ENCODE results near the gene TRIO. TPM values are rescaled to one million over a fixed set of nuclear protein-coding genes. Genes with fewer than 3 reads are reported as not detected.

TRIO gene
- polyA plus RNA-seq, 3 donors = 83.4 to 102 (median 96.1) TPM

GRCh38 chr5:14257995-14258403, 114.9 kb downstream of the TRIO start:
- no peak for DNase-seq (ENCODE audit: low read depth in 3 of 3, low spot score in 2 of 3)

GRCh38 chr5:14258840-14259239, 115.7 kb downstream of the TRIO start:
- no peak for DNase-seq (ENCODE audit: low read depth in 3 of 3, low spot score in 2 of 3)

- no peak for DNase-seq (ENCODE audit: low read depth in 3 of 3, low spot score in 2 of 3)
These were observed 117.5 kb downstream of the TRIO start for GRCh38 chr5:14260637-14261036.

GRCh38 chr5:14261235-14261634, 118.1 kb downstream of the TRIO start:
- DNase-seq (ENCODE audit: low read depth in 3 of 3, low spot score in 2 of 3) = no peak

- DNase-seq (ENCODE audit: low read depth in 3 of 3, low spot score in 2 of 3) = no peak
These were observed 118.9 kb downstream of the TRIO start for GRCh38 chr5:14261856-14262611.

- no peak for DNase-seq (ENCODE audit: low read depth in 3 of 3, low spot score in 2 of 3)
These were observed 120.0 kb downstream of the TRIO start for GRCh38 chr5:14263113-14263512.

GRCh38 chr5:14263699-14264098, 120.6 kb downstream of the TRIO start:
- DNase-seq (ENCODE audit: low read depth in 3 of 3, low spot score in 2 of 3) = no peak

- peak in 2 of 3 donors; percentile 78 to 87 for DNase-seq (ENCODE audit: low read depth in 3 of 3, low spot score in 2 of 3)
These were observed 121.6 kb downstream of the TRIO start for GRCh38 chr5:14264605-14265316.

- DNase-seq (ENCODE audit: low read depth in 3 of 3, low spot score in 2 of 3) = no peak
These were observed 122.4 kb downstream of the TRIO start for GRCh38 chr5:14265570-14265969.

GRCh38 chr5:14266171-14266570, 123.0 kb downstream of the TRIO start:
- DNase-seq (ENCODE audit: low read depth in 3 of 3, low spot score in 2 of 3) = no peak

- DNase-seq (ENCODE audit: low read depth in 3 of 3, low spot score in 2 of 3) = no peak
These were observed 123.5 kb downstream of the TRIO start for GRCh38 chr5:14266686-14267085.

- no peak for DNase-seq (ENCODE audit: low read depth in 3 of 3, low spot score in 2 of 3)
These were observed 124.2 kb downstream of the TRIO start for GRCh38 chr5:14267166-14267838.

- no peak for DNase-seq (ENCODE audit: low read depth in 3 of 3, low spot score in 2 of 3)
These were observed 125.0 kb downstream of the TRIO start for GRCh38 chr5:14267991-14268708.

GRCh38 chr5:14268738-14269137, 125.6 kb downstream of the TRIO start:
- no peak for DNase-seq (ENCODE audit: low read depth in 3 of 3, low spot score in 2 of 3)

GRCh38 chr5:14269395-14269794, 126.3 kb downstream of the TRIO start:
- DNase-seq (ENCODE audit: low read depth in 3 of 3, low spot score in 2 of 3) = no peak

- DNase-seq (ENCODE audit: low read depth in 3 of 3, low spot score in 2 of 3) = peak in 1 of 3 donors; percentile 51
These were observed 127.1 kb downstream of the TRIO start for GRCh38 chr5:14270209-14270702.

GRCh38 chr5:14272548-14273205, 129.5 kb downstream of the TRIO start:
- DNase-seq (ENCODE audit: low read depth in 3 of 3, low spot score in 2 of 3) = no peak

GRCh38 chr5:14273207-14273767, 130.1 kb downstream of the TRIO start:
- DNase-seq (ENCODE audit: low read depth in 3 of 3, low spot score in 2 of 3) = no peak

GRCh38 chr5:14276380-14276779, 133.2 kb downstream of the TRIO start:
- DNase-seq (ENCODE audit: low read depth in 3 of 3, low spot score in 2 of 3) = no peak
